ENCODE measurements around the gene ATF7. TPM values are rescaled to one million over a fixed set of nuclear protein-coding genes. Genes with fewer than 3 reads are reported as not detected.

Gene ATF7
- polyA plus RNA-seq, 2 of the 4 experiments (the other 2 are of a cell fraction) = 22.9 to 38.9 TPM

GRCh38 chr12:53502331-53502730 is 123.9 kb downstream of the ATF7 start (continued):
- TF ChIP-seq, protein P1, sequence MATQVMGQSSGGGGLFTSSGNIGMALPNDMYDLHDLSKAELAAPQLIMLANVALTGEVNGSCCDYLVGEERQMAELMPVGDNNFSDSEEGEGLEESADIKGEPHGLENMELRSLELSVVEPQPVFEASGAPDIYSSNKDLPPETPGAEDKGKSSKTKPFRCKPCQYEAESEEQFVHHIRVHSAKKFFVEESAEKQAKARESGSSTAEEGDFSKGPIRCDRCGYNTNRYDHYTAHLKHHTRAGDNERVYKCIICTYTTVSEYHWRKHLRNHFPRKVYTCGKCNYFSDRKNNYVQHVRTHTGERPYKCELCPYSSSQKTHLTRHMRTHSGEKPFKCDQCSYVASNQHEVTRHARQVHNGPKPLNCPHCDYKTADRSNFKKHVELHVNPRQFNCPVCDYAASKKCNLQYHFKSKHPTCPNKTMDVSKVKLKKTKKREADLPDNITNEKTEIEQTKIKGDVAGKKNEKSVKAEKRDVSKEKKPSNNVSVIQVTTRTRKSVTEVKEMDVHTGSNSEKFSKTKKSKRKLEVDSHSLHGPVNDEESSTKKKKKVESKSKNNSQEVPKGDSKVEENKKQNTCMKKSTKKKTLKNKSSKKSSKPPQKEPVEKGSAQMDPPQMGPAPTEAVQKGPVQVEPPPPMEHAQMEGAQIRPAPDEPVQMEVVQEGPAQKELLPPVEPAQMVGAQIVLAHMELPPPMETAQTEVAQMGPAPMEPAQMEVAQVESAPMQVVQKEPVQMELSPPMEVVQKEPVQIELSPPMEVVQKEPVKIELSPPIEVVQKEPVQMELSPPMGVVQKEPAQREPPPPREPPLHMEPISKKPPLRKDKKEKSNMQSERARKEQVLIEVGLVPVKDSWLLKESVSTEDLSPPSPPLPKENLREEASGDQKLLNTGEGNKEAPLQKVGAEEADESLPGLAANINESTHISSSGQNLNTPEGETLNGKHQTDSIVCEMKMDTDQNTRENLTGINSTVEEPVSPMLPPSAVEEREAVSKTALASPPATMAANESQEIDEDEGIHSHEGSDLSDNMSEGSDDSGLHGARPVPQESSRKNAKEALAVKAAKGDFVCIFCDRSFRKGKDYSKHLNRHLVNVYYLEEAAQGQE (IDR thresholded peaks at IDR 0.05) = no peak
- TF ChIP-seq KDM5A (IDR thresholded peaks at IDR 0.05) = no peak
- TF ChIP-seq ZC3H11A (IDR thresholded peaks at IDR 0.05) = no peak

- no peak for FAIRE-seq
These were observed 124.5 kb downstream of the ATF7 start for GRCh38 chr12:53501615-53502181.

GRCh38 chr12:53500776-53501614 is 125.2 kb downstream of the ATF7 start, which contains the start of gene TARBP2:
TSS of gene TARBP2 (plus strand) at chr12:53501283. CDS start at chr12:53501409, 126 bp downstream.
- ATAC-seq = peak; percentile 73 to 82
- ChIA-PET POLR2A (interaction anchor here (0.6 to 3.2 kb wide), 34 partner anchors 8 to 596 kb away, joined by 3 to 34 read pairs (median 4); partner anchors contain the start of genes AAAS, ATP5MC2, EIF4B and KRT8), CTCF (interaction anchor here (0.5 to 13.1 kb wide), 11 partner anchors 9 to 245 kb away, joined by 3 to 104 read pairs (median 4); partner anchors contain the start of genes AAAS, ATP5MC2 and NPFF)
- H3K4me2 ChIP-seq = peak within 1 kb of the TSS; percentile 97
- no peak for FAIRE-seq
- peak within 1 kb of the TSS; percentile 64 for H3K4me3 ChIP-seq
- peak within 1 kb of the TSS; percentile 94 to 96 for H3K27ac ChIP-seq
- H3K4me1 ChIP-seq = peaks cover 45% of the 10 kb centered on the region
- DNase-seq (ENCODE audit: low read depth in 1 of 2, low spot score in 1 of 2) = peak; percentile 96 to 100
- under 1% methylated on average over 61 of the region's 74 CpGs for WGBS (ENCODE audit: missing lambda C conversion rate)
- no peaks in the 10 kb centered on the region for H3K9me3 ChIP-seq
- peak; percentile 98 for TF ChIP-seq PHF8 (IDR thresholded peaks at IDR 0.05; ENCODE audit: borderline replicate concordance, low read depth)
- TF ChIP-seq, protein P2, sequence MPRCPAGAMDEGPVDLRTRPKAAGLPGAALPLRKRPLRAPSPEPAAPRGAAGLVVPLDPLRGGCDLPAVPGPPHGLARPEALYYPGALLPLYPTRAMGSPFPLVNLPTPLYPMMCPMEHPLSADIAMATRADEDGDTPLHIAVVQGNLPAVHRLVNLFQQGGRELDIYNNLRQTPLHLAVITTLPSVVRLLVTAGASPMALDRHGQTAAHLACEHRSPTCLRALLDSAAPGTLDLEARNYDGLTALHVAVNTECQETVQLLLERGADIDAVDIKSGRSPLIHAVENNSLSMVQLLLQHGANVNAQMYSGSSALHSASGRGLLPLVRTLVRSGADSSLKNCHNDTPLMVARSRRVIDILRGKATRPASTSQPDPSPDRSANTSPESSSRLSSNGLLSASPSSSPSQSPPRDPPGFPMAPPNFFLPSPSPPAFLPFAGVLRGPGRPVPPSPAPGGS (IDR thresholded peaks at IDR 0.05) = peak; percentile 86; the same call in 2 of the 3 replicates
- TF ChIP-seq ZFP36 (IDR thresholded peaks at IDR 0.05; ENCODE audit: borderline replicate concordance, partially characterized antibody) = no peak
- TF ChIP-seq JUN (IDR thresholded peaks at IDR 0.05) = peak; percentile 74 to 97; a peak in 4 of 5 replicates
- TF ChIP-seq GATA3 (IDR thresholded peaks at IDR 0.05; ENCODE audit: borderline replicate concordance) = no peak; the same call in 1 of the 2 replicates
- peak; percentile 94 for TF ChIP-seq HOXB5 (CRISPR knock-in tag; IDR thresholded peaks at IDR 0.05)
- TF ChIP-seq NPAS2 (CRISPR knock-in tag; IDR thresholded peaks at IDR 0.05; ENCODE audit: borderline replicate concordance) = no peak
- TF ChIP-seq, protein P3, sequence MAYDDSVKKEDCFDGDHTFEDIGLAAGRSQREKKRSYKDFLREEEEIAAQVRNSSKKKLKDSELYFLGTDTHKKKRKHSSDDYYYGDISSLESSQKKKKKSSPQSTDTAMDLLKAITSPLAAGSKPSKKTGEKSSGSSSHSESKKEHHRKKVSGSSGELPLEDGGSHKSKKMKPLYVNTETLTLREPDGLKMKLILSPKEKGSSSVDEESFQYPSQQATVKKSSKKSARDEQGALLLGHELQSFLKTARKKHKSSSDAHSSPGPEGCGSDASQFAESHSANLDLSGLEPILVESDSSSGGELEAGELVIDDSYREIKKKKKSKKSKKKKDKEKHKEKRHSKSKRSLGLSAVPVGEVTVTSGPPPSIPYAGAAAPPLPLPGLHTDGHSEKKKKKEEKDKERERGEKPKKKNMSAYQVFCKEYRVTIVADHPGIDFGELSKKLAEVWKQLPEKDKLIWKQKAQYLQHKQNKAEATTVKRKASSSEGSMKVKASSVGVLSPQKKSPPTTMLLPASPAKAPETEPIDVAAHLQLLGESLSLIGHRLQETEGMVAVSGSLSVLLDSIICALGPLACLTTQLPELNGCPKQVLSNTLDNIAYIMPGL (CRISPR knock-in tag; IDR thresholded peaks at IDR 0.05; ENCODE audit: borderline replicate concordance) = no peak
- TF ChIP-seq CTCF (IDR thresholded peaks at IDR 0.05) = no peak
- TF ChIP-seq, protein P4, sequence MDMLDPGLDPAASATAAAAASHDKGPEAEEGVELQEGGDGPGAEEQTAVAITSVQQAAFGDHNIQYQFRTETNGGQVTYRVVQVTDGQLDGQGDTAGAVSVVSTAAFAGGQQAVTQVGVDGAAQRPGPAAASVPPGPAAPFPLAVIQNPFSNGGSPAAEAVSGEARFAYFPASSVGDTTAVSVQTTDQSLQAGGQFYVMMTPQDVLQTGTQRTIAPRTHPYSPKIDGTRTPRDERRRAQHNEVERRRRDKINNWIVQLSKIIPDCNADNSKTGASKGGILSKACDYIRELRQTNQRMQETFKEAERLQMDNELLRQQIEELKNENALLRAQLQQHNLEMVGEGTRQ (IDR thresholded peaks at IDR 0.05) = no peak

More at GRCh38 chr12:53501615-53502181, 124.5 kb downstream of the ATF7 start:
- Histone ChIP-seq H3K4me1 (peaks cover 38% of the 10 kb centered on the region), H3K9me3 (no peaks in the 10 kb centered on the region), H3K4me3 (peak overlapping the region; percentile 64), H3K4me2 (peak overlapping the region; percentile 91), H3K27ac (peak overlapping the region; percentile 94 to 96)
- POLR2A ChIA-PET = interaction anchor here (0.6 to 3.2 kb wide), 22 partner anchors 7 to 597 kb away, joined by 3 to 34 read pairs (median 5); partner anchors contain the start of genes AAAS, ATP5MC2, EIF4B and KRT8
- no peak for TF ChIP-seq CTCF (IDR thresholded peaks at IDR 0.05)
- TF ChIP-seq HOXB13 (CRISPR knock-in tag; IDR thresholded peaks at IDR 0.05; ENCODE audit: low read depth) = 0 out of 2 replicates have a peak, but pooled peaks have one; percentile 1
- peak in 1 of 2 experiments; percentile 69; a peak in 2 of 5 replicates for TF ChIP-seq JUN (IDR thresholded peaks at IDR 0.05)
- CTCF ChIA-PET = interaction anchor here (0.6 to 13.1 kb wide), 9 partner anchors 17 to 181 kb away, joined by 3 to 169 read pairs (median 5); partner anchors contain the start of genes AAAS and ATP5MC2
- 74% methylated on average over 9 of the region's 10 CpGs for WGBS (ENCODE audit: missing lambda C conversion rate)
- no peak for ATAC-seq
- no peak for DNase-seq (ENCODE audit: low read depth in 1 of 2, low spot score in 1 of 2)
